GM21723 (cell line): ENCODE data around the gene C1GALT1C1.
"Not testable (repeated sequence)": the region's sequence is repeated elsewhere in the genome, so short reads cannot be mapped to it uniquely, and the experiment has no call there.

Source experiments
- ATAC-seq: cut with Tn5 transposase; IDR thresholded peaks from one replicate; pipeline ENCODE4 v1.9.1; 2021; ENCODE audit warnings: mild to moderate bottlenecking, moderate library complexity; ENCODE audit not compliant: unreplicated experiment

C1GALT1C1 gene

DNA sequence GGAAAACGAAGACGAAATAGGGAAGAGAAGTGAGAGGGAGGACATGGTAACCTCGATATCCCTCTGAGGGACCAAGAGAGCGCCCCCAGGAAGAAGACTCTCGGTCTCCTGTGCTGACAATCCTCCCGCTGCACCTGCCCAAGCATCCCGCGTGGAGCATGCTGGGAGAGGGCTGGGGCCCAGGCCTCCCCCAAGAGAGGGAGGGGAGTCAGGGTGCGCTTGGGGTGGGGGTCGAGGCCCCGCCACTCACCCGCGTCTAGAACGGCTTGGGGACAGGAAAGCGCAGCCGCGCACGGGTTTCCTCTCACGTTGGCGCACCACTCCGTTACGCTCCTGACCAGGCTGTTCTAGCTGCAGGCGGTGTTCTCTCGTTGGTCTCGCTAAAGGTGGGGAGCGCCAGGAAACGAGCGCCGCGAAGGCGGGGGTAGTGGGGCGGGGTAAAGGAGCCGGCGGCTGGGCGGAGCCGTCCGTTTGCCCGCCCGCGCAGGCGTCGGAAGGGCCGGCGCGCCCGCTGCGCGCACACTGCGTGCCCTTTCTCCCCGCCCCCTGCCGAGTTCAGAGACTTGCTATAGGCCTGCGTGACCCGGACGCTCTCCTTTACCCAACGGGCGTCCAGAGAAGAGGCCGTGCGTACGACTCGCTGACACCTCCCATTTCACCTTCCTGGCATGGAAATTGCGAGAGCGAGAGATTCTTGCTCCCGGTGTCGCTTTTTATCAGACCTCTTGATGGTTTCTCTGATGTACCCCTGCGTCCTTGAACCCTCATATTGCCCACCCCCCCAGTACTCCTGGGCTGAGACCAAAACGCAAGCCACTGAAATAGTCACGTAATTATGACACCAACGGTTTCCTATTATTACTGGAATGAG, at the start of gene C1GALT1C1:
TSS of gene C1GALT1C1 (minus strand) at position 388 of the 871 bp plus-strand sequence. CDS start 2,888 bp downstream, outside the sequence.
- peak; percentile 96 for ATAC-seq

DNA sequence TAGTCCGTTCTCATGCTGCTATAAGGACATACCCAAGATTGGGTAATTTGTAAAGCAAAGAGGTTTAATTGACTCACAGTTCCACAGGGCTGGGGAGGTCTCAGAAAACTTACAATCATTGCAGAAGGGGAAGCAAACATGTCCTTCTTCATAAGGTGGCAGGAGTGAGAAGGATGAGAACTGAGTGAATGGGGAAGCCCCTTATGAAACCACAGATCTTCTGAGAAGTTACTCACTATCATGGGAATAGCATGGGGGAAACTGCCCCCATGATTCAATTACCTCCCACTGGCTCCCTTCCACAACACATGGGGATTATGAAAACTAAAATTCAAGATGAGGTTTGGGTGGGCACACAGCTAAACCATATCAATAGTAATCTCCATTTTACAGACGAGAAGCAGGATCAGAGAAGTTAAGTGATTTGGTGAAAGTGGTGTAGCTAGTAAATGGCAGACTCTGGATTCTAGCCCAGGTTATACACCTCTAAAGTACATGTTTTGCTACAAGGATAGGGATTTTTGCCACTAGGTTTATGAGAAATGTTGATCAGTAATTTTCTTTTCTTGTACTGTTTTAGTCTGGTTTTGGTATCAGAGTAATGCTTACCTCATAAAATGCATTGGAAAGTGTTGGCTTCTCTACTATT, 47.3 kb upstream of the C1GALT1C1 start:
- no peak for ATAC-seq

DNA sequence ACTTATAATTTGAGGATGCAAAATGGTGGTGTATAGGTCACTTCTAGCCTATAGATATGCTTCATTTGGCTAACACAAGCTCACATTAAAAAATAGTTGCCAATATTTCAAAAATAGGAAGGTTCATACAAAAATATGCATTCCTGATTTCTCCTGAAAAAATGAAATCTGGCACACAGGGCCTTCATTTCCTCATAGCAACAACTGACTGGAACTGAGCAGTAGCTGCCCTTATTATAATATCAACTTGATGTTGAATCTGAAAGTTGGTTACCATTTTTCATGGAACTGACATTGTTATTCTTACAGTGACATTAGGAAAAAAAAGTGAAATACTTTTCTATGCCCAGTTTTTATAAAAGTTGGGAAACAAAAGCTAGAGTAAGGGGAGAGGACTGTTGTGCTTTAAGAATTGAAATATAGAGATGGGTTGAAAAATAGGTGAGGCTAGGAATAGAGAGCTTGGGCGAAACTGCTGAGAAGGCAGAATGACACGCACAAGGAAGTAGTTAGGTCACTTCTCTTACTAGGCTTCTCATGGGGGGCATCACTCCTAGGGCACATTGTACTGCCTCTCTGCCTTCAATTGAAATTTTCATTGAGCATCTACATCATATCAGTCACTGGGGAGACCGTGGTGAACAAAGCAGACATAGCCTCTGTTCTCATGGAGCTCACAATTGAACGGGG, 43.1 kb upstream of the C1GALT1C1 start:
- ATAC-seq = no peak

DNA sequence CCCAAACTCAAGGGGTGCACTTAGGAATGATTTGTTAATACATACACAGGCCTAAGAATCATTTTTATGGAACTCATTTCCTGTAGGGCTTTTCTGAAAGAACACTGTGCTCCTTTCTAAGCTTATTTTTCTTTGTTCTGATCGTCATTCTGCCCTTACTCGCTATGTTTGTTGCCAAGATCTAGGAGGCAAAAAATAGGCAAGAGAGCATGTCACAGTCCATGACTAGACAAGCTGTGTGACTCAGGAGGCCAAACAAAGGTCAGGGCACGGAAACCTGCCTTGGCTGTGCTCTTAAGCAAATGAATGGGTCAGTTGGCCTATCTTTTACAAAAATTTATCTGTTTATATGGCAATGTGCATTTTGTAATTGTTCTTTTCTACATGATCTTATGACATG, 42.5 kb upstream of the C1GALT1C1 start:
- ATAC-seq = no peak

DNA sequence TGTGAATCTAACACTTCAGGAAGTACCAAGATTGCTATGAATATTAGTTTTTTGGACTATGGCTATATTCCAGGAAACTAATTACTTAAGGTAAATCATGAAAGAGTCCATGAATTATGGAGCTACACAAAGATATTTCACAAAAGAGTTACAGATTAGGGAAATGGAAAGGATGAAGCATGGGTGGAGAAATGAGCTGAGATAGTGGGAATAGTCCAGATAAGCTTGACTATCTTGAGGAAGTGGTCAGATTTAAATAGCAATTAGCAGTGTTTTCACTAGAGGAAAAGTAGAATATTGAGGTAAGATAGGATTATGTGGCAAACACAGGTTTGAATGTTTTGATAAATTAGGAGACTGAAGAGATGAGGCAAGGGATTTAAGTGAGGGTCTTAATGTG, 42.1 kb upstream of the C1GALT1C1 start:
- ATAC-seq = no peak

DNA sequence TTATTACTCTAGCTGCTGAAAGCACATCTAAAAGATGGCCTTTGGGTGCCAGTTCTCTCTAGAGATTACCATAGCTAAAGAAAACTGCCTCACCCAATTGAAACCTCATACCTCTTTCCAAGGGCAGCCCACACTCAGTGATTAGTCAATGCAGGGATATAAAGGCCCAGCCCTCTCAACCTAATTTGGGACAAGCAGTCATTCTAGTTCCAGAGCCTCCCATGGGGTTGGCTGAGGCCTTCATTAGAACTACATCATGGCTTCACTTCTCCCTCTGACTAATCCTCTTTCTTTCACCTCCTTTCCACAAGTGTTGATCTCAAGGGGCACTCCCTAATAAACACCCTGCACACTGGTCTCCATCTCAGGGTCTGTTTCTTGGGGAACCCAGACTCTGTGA, 38.5 kb upstream of the C1GALT1C1 start:
- no peak for ATAC-seq

DNA sequence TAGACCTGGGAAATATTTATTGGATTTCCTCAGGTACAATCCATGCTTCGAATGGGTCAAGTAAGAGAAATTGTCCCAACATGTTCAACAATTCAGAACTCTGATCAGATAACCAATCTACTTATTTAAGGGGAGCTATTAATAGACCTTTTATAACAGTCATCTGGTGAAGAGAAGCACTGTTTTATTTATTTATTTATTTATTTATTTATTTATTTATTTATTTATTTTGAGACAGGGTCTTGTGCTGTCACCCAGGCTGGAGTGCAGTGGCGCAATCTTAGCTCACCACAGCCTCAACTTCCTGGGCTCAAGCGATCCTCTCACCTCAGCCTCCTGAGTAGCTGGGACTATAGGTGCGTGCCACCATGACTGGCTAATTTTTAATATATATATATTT, 34.7 kb upstream of the C1GALT1C1 start:
- not testable (repeated sequence) for ATAC-seq

DNA sequence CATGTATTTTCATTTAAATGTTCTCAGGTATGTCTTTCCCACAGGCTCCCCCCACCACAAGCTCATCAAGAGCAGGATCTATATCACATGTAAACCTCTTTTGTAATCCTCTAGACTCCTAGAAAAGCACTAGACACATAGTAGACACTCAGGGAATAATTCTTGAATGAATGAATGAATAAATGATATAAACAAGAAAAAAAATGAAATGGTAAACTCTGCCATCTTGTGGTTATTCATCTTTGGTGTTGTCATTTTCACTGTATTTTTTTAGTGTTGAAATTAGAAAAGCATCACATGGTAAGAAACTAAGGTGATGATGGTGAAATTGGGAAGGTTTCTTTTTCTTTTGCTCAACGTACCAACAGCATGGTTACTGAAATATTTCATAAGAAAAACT, 34.2 kb upstream of the C1GALT1C1 start:
- no peak for ATAC-seq

DNA sequence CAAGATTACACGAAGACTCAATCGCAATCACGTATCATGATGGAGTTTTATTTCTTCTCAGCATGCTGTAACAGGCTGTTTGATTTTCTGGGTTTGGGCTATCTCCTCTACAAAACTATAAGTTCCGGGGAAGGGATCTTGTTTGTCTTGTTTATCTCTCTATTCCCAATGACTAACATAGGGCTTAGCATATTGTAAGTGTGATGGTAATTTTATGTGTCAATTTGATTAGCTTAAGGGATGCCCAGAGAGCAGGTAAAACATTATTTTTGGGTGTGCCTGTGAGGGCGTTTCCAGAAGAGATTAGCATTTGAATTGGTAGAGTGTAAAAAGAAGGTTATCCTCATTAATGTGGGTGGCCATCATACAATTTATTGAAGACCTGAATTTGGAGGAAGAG, 32.8 kb upstream of the C1GALT1C1 start:
- no peak for ATAC-seq

DNA sequence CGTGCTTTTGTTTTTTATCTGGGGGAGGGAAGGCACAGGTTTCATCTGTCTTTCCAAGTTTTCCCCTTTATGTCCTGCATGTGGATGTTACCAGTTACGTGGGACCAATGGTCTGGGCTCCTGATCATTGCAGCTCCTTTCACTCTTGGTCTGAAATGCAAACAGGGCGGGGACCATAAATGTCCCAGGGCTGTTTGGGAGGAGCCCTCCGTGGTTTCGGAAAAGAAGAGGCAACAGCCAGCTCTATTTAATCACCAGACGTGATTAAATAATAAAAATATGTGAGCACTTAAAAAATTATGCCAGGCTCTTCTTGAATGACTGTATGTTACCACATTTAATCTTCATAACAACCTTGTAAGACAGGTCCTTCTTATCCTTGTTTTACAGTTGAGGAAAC, 30.8 kb upstream of the C1GALT1C1 start:
- ATAC-seq = no peak

DNA sequence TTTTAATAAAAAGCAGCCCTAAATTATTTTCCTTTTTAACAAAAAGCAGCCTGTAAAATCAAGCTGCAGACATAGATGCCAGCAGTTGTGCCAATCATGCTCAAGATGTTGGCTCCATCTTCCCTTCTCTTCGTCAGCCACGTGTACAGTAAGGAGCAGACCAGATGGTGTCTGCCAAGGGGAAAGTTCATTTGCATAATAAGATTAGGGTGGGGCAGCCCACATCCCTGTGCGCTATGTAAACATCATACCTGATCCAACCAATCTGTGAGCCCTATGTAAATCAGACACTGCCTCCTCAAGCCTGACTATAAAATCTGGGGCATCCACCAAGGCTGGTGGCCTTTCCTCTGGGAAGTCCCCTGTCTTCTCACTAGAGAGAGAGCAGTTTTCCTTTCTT, 23.1 kb upstream of the C1GALT1C1 start:
- no peak for ATAC-seq

DNA sequence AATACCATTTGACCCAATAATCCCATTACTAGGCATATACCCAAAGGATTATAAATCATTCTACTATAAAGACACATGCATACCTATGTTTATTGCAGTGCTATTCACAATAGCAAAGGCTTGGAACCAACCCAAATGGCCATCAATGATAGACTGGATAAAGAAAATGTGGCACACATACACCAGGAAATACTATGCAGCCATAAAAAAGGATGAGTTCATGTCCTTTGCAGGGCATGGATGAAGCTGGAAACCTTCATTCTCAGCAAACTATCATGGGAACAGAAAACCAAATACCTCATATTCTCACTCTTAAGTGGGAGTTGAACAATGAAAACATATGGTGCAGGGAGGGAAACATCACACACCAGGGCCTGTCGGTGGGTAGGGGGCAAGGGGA, 22.4 kb upstream of the C1GALT1C1 start:
- ATAC-seq = not testable (repeated sequence)

DNA sequence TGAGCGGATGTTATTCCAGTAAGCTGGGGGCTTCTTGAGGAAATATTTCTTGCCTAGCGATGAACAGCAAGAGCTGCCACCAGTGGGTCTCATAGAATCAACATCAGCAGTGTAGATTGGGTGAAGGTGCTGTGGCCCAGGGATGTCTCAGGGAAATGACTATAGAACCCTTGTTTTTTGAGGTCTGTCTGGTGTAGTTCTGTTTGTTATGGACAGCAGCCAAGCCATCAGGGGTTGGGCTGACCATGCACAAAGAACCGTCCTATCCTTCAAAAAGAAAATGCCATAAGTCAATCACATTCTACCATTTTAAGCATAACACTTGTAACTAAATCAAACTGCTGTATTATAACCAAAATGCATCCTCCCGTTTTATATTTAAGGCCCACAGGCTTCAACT, 17.3 kb upstream of the C1GALT1C1 start:
- ATAC-seq = no peak

DNA sequence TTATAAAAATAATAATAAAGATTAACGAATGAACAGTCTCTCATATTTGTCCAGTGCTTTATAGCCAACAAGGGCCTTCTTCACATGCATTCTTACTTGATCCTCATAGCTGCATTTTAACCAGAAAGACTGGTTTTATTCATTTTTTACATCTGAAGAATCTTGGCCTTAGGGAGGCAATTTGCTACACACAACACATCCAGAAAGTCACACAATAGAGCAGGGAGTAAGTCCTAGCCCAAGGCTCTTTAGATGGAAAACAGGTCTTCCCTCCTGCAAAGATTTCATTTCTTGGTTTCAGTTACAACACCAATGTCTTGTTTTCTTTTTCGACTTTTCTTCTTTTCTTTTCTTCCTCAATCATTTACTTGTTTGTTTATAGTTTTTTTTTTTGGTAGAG, 13.0 kb upstream of the C1GALT1C1 start:
- ATAC-seq = no peak

DNA sequence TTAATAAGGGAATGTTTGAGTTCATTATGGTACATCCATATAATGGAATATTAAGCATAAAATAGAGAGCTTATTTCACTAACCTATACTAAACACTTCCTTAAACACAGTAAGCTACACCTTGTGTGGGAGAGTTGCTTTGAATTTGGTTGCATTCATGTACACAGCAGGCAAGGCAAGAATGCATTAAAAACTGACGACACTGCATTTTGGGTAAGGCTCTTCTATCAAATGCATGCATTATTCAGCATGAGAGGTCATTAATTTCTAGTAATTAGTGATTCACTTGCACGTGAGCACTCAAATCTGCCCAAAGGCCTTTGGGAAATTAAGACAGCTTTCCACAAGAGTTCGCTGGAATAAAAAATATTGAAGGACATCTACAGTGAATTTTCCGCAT, 8.8 kb upstream of the C1GALT1C1 start:
- no peak for ATAC-seq

DNA sequence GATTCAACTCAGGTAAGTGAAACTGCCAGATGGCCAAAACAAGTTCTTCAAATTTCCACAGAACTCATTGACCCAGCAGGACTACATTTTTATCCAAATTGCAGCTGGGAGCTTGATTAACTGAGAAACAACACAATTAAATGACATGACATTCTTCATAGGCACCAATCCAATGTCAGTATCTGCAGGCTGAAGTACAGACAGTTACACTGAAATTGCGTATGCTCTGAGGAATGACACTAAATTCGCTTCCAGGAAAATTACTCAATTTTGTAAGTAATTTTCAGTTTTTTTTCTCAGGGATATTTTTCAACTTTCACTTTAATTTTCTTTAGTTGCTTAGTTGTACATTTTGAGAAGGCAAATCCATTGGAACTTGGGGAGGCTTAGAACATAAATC, 4.5 kb downstream of the C1GALT1C1 start:
- no peak for ATAC-seq

DNA sequence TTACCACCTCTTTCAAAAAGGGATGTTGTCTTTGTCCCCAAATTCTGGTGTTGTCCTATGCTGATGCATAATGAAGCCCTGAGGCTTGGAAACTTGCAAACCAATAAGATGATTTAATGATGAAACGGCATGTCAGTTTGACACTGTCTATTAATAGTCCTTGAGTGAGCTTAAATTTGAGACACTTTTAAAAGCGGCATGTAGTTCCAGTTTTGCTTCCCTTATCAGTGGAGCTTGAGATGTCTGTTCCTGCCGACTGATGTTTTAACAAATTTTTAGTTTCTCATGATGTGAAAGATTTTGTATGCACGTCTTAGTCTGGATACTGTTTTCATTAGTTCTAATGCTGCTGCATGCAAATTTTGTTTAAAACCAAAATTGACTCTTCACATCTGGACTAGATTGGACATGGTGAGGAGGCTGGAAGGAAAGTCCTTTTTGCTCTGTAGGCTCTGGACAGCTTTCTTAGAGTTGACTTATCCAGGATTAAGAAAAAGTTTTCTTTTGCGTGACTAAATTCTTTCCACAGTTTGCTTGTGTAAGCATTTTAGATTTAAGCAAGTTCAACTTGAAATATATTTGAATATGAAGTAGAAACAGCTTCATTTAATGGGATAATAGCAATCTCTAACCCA, 11.7 kb downstream of the C1GALT1C1 start:
- ATAC-seq = peak; percentile 56

DNA sequence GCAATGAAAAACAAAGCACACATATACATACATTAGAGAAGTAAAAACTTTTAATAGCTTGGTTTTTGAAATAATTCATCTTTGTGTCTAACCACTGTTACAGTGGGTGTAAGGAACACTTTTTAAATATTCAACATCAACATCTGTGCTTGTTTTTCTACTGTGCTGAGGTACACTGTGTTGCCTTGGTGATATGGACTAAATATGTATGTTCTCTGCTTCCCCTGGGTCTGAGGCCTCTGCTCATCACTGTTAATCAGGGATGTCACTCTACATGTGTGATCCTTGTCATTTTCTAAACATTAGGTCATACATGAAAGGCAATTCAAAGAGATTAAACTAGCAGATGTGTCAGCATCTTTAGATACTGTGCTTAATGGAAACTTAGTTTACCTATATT, 15.0 kb downstream of the C1GALT1C1 start:
- ATAC-seq = no peak

DNA sequence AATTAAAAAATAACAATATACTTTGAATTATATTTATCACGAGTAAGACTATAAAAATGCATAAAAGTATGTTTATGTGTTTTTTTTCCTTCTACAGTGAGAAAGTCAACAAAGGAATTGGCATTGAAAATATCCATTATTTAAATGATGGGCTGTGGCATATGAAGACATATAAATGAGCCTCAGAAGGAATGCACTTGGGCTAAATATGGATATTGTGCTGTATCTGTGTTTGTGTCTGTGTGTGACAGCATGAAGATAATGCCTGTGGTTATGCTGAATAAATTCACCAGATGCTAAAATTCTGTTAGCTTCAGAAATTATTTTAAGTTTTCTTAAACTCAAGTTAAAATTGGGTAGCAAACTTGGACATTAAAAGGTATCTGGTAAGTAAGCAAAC, 17.8 kb downstream of the C1GALT1C1 start:
- ATAC-seq = no peak

DNA sequence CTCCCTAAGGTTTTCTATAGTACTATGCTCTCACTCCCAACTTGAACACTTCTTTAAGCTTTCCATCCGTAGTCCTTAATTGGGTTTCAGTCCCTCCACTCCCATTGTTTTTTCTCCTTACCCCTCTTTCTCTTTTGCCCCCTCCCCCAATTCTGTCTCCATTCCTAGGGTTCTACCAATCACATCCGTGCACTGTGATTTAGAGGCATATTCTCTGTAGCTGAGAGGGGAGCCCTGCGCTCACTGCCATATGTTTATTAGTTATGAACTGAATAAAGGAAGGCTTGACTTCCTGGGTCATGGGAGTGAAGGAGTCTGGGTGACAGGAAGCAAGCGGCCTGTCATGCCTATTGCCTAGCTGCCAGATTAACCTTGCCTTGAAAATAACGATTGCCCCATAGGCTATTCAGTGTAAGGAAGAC, 25.5 kb downstream of the C1GALT1C1 start:
- peak; percentile 66 for ATAC-seq

DNA sequence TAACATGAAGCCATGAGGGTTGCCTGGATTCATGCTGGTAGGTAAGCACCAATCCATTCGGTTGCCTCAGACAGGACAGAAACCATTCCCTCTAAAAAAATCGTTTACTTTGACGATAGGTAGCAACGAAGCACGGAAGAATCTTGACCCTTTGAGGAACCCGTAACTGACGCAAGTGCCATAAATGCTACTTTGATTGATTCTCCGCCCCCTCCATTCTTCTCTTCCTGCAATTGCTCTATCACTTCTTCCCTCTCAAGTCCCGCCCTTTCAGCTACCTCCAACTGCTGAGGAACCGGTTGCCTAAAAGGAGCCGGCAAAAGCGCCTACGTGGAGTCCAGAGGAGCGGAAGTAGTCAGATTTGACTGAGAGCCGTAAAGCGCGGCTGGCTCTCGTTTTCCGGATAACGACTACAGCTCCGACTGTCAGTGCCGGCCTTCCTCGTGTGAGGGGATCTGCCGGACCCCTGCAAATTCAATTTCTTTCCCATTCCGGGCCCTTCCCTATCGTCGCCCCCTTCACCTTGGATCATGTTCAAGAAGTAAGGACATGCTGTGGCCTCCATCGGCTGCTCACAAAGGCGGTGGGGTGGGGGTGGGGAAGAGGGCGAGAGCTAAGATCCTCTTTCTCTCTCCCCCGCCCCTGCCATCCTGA, 26.0 kb downstream of the C1GALT1C1 start, which contains the start of gene MCTS1:
TSS of gene MCTS1 (plus strand) at position 395 of the 654 bp plus-strand sequence. CDS start at position 531, 136 bp downstream.
- ATAC-seq = peak; percentile 85
